ENCODE results near the gene ADRA2C.
A peak's percentile ranks its signal among the peaks of the same experiment; 100 is the strongest.

The ADRA2C gene

DNA sequence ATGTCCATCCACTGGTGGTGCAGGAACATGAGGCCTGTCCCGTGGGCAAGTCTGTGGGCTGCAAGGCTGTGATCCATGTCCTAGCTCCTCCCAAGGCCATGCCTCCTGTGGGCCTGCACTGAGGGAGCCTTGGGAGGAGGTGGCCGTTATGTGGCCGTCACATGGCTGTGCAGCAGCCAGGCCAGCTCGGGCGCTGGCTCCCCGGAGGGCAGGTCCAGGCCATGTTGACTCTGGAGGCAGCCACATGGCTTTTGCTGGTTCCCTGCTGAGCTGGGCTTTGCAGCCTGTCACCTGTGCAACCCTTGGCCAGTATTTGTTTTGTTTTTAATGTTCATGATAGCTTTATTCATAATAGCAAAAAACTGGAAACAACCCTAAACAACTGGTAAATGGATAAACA lies 13.3 kb downstream of the ADRA2C start:
- no peak overlapping the region for H3K4me3 ChIP-seq (ENCODE audit: control insufficient read depth, low read depth, low read length)
- no peak for DNase-seq (ENCODE audit: low read depth)
- TF ChIP-seq, protein P1, sequence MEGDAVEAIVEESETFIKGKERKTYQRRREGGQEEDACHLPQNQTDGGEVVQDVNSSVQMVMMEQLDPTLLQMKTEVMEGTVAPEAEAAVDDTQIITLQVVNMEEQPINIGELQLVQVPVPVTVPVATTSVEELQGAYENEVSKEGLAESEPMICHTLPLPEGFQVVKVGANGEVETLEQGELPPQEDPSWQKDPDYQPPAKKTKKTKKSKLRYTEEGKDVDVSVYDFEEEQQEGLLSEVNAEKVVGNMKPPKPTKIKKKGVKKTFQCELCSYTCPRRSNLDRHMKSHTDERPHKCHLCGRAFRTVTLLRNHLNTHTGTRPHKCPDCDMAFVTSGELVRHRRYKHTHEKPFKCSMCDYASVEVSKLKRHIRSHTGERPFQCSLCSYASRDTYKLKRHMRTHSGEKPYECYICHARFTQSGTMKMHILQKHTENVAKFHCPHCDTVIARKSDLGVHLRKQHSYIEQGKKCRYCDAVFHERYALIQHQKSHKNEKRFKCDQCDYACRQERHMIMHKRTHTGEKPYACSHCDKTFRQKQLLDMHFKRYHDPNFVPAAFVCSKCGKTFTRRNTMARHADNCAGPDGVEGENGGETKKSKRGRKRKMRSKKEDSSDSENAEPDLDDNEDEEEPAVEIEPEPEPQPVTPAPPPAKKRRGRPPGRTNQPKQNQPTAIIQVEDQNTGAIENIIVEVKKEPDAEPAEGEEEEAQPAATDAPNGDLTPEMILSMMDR (conservative IDR thresholded peaks at IDR 0.05; ENCODE audit: control insufficient read depth, insufficient read depth, low read depth, low read length), result no peak

DNA sequence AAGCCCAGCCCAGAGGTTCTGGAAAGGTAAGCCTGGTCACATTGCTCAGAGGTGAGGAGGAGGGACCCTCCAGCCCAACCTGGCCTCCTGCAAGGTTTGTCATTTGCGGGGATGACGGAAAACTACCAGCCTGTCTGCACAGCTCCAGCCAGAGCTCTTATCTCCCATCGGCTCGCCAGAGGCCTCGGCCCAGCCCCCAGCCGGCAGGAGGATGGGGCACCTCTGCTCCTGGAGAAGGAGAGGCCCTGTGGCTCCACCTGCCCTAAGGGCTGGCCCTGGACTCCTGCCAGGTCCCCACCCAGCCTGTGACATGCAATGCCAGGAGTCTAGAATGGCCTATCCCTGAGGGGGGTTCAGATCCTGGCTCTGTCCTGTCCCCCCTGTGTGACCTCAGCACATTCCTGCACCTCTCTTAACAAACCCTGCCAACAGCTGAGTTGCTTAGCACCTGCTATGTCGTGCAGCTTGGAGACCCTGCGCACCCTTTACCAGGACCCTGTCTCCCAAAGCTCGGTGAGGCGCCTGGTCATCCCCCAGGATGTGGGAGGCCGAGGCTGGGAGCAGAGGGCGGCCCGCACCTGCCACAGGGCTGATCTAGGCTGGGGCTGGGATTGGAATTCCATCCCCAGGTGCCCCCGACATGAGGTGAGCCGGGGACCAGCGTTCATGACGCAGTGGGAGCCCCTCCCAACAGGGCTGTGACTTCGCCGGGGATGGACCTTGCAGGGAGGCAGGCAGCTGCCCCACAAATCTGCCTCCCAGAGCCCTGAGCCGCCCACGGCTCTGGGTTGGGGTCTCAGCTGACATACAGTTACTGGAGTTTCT lies 14.4 kb downstream of the ADRA2C start:
- no peak overlapping the region for H3K4me3 ChIP-seq (ENCODE audit: control insufficient read depth, low read depth, low read length)
- no peak for DNase-seq (ENCODE audit: low read depth)
- TF ChIP-seq, protein P1 (conservative IDR thresholded peaks at IDR 0.05; ENCODE audit: control insufficient read depth, insufficient read depth, low read depth, low read length), result no peak

DNA sequence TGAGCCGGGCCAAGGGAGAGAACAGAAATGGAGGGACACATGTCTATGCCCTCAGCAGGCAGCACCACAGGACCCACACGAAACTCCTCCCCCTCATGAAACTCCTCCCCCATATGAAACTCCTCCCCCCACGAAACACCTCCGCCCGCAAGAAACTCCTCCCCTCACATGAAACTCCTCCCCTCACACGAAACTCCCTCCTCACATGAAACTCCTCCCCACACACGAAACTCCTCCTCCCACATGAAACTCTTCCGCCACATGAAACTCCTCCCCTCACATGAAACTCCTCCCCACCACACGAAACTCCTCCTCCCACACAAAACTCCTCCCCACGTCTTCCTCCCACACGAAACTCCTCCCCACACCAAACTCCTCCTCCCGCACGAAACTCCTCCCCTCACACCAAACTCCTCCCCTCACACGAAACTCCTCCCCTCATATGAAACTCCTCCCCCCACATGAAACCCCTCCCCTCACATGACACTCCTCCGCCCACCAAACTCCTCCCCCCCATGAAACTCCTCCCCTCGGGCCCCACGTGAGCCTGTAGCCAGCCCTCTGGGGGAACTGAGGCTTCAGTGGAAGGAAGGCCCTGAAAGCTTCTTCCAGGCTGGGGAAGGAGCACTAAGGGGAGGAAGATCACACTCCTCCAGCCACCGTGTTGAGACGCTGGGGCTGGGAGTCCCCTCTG lies 15.2 kb downstream of the ADRA2C start:
- peak; percentile 11 for DNase-seq (ENCODE audit: low read depth)

DNA sequence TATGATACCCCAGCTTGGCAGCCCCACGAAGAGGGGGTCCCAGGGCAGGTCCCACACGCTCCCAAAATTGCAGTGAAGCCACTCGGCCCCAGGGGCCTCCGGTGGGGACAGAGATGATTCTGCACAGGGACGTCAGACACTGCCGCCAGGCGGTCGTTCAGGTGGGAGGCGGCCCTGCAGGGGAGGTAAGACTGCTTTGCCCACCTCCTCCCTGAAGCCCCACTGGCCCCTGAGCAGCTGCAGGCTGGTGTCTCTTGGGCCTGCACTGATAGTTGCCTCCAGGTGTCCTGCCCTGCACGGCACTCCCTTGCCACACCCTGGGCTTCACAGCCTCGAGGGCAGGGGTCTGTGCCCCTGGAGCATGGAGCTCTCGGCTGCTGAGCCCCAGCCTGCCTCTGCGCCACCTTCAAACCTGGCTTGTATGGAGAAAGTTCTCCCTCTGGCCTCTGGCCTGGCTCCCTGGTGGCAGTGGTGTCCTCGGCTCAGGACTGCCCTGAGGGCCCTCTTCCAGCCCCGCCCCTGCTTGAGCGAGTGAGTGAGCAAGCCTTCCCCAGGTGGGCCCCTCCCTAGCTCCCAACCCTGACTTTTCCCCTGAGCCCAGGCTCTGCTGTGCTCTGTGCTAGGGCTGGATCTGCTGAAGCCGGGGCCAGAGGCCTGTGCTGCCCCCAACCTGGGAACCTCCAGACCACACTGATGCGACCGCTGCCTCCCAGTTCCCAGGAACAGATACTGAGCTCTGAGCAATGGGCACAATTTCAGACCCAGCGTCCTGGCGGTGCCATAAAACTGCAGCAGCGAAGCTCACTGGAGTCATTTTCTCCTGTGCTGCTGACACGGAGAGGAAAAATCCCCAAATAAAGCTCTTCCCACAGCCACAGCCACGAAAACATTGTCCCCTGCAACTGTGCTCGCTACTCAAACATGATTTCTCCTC lies 16.1 kb downstream of the ADRA2C start:
- DNase-seq (ENCODE audit: low read depth), result no peak
- no peak overlapping the region for H3K4me3 ChIP-seq (ENCODE audit: control insufficient read depth, low read depth, low read length)
- TF ChIP-seq, protein P1 (conservative IDR thresholded peaks at IDR 0.05; ENCODE audit: control insufficient read depth, insufficient read depth, low read depth, low read length), result no peak

More for the DNA sequence above, 15.2 kb downstream of the ADRA2C start:
- TF ChIP-seq, protein P1 (conservative IDR thresholded peaks at IDR 0.05; ENCODE audit: control insufficient read depth, insufficient read depth, low read depth, low read length), result no peak
- no peak overlapping the region for H3K4me3 ChIP-seq (ENCODE audit: control insufficient read depth, low read depth, low read length)

GRCh38 chr4:3783693-3784306 lies 17.6 kb downstream of the ADRA2C start:
- H3K4me3 ChIP-seq (ENCODE audit: control insufficient read depth, low read depth, low read length), result no peak overlapping the region
- TF ChIP-seq, protein P1 (conservative IDR thresholded peaks at IDR 0.05; ENCODE audit: control insufficient read depth, insufficient read depth, low read depth, low read length), result peak; percentile 23
- DNase-seq (ENCODE audit: low read depth), result no peak

Data from fibroblast of mammary gland (primary cell).